Measurements from ENCODE around the gene PPP2R3B.

PPP2R3B gene

GRCh38 chrX:285076-285677, 101.5 kb downstream of the PPP2R3B start:
- Mint-ChIP-seq H3K4me1 (ENCODE audit: low read depth in 2 of 2) (peaks cover 8 to 18% of the 10 kb centered on the region in 2 donors), H3K27me3 (no peaks in the 10 kb centered on the region), H3K36me3 (ENCODE audit: insufficient read depth) (no peaks in the 10 kb centered on the region), H3K4me3 (peak overlapping the region in 1 of 2 donors; percentile 8), H3K9me3 (no peaks in the 10 kb centered on the region), H3K27ac (peak overlapping the region in 1 of 2 donors; percentile 2)
- DNase-seq (no peak), ATAC-seq (replicated peaks) (no peak)
